ENCODE results near the gene TCTN1. TPM values are rescaled to one million over a fixed set of nuclear protein-coding genes. Genes with fewer than 3 reads are reported as not detected.

Gene TCTN1
- total and polyA plus RNA-seq, 2 of the 4 experiments (the other 2 are of a cell fraction) = 11.7 to 18.8 TPM

DNA sequence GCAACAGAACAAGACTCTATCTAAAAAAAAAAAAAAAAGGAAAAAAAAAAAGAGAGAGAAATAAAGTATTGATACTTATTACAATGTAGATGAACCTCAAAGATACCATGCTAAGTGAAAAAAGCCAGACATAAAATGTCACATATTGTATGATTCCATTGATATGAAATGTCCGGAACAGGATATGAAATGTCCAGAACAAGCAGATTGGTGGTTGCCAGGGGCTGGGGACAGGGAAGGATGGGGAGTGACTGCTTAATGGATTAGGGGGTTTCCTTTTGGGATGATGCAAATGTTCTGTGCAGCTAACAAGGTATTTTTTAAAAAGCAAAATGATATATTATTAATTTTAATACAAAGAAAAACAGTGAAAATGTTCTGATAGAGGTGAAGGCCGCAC is 70.0 kb downstream of the TCTN1 start:
- no CpG with 5 or more reads among the region's 2 CpGs for WGBS, 2 experiments (ENCODE audit: extremely low coverage in 2 of 2, insufficient read length in 1 of 2)
- Histone ChIP-seq H3K14ac (replicated peaks; ENCODE audit: low read depth, low read length) (no peak overlapping the region), H2BK120ac (ENCODE audit: low read depth, low read length) (no peak overlapping the region), H2AK9ac (replicated peaks; ENCODE audit: low read depth, low read length, poor library complexity) (no peak overlapping the region), H3K9ac (ENCODE audit: low read depth, low read length) (no peak overlapping the region), H4K20me1 (ENCODE audit: insufficient read depth, low read length) (no peaks in the 10 kb centered on the region), H3K4ac (ENCODE audit: low read depth, low read length) (no peak overlapping the region), H3K36me3 (ENCODE audit: control insufficient read depth, insufficient read depth, low read length) (no peaks in the 10 kb centered on the region), H3K9me3 (ENCODE audit: control insufficient read depth, insufficient read depth, low read length) (peaks cover 3% of the 10 kb centered on the region; the same call in 1 of the 2 replicates), H2BK20ac (ENCODE audit: low read depth, low read length) (no peak overlapping the region), H2BK15ac (ENCODE audit: low read depth, low read length) (no peak overlapping the region), H4K5ac (ENCODE audit: low read depth, low read length) (no peak overlapping the region), H3K4me1 (ENCODE audit: control insufficient read depth, insufficient read depth, low read length) (peaks cover 3% of the 10 kb centered on the region; the same call in 1 of the 2 replicates), H3K56ac (ENCODE audit: extremely low read depth, insufficient read depth, low read length) (no peak overlapping the region), H3K4me2 (ENCODE audit: low read depth, low read length) (no peak overlapping the region), H3K4me3 (ENCODE audit: insufficient read depth, low read depth, low read length) (no peak overlapping the region), H3K79me1 (ENCODE audit: low read depth in 1 of 2, low read length in 2 of 2) (no peaks in the 10 kb centered on the region), H3K18ac (ENCODE audit: low read depth, low read length) (no peak overlapping the region), H3K27me3 (ENCODE audit: control insufficient read depth, insufficient read depth, low read length) (peaks cover 30% of the 10 kb centered on the region), H4K8ac (ENCODE audit: low read depth in 2 of 2, low read length in 2 of 2) (no peak overlapping the region), H3K23ac (ENCODE audit: low read depth, low read length) (no peak overlapping the region), H3K27ac (ENCODE audit: insufficient read depth, low read length) (no peak overlapping the region), H3K9me1 (ENCODE audit: insufficient read depth, low read length) (no peaks in the 10 kb centered on the region), H4K91ac (ENCODE audit: insufficient read depth, low read depth, low read length) (no peak overlapping the region), H2AK5ac (ENCODE audit: low read depth, low read length) (no peak overlapping the region), H2BK5ac (ENCODE audit: low read depth, low read length, poor library complexity, severe bottlenecking) (no peak overlapping the region), H2AFZ (replicated peaks; ENCODE audit: low read length, poor library complexity) (no peak overlapping the region)
- CTCF ChIA-PET = no interaction called here
- POLR2A ChIA-PET (ENCODE audit: unreplicated experiment) = no interaction called here
- ATAC-seq (ENCODE audit: low read depth) (no peak), DNase-seq (no peak)
- in situ Hi-C loops (cut with MboI; ENCODE audit: low sequenced_read_pairs) = no loop called here
- intact Hi-C loops (cut with micrococcal nuclease) = no loop called here
- dilution Hi-C loops (cut with HindIII; ENCODE audit: low sequenced_read_pairs, unreplicated experiment) = no loop called here
- TF ChIP-seq RCOR1 (IDR thresholded peaks at IDR 0.05; ENCODE audit: insufficient replicate concordance, low read length) = no peak
- BruUV-seq (replicated peaks) = no TSS peak

Measured in IMR-90 (cell line).